ENCODE results near the gene BTN2A1. TPM values are rescaled to one million over a fixed set of nuclear protein-coding genes. Genes with fewer than 3 reads are reported as not detected.

The BTN2A1 gene
- total RNA-seq, 1 experiment from 2014 or later, result 11.2 TPM

GRCh38 chr6:26470643-26471042 is 12.9 kb downstream of the BTN2A1 start:
- CTCF ChIA-PET, result no interaction called here
- Histone ChIP-seq H3K4me3 (replicated peaks in 1 of 2; ENCODE audit: low read depth in 1 of 2, low read length in 2 of 2) (no peak overlapping the region), H3K4me1 (ENCODE audit: control insufficient read depth in 1 of 2, insufficient read depth in 2 of 2, low read length in 2 of 2) (peaks cover 14 to 24% of the 10 kb centered on the region in 2 experiments), H3K9ac (ENCODE audit: low read length) (no peak overlapping the region), H3K79me2 (ENCODE audit: insufficient read depth, low read length) (no peaks in the 10 kb centered on the region), H3K36me3 (ENCODE audit: control insufficient read depth in 1 of 2, insufficient read depth in 2 of 2, low read length in 2 of 2) (peaks cover 14 to 21% of the 10 kb centered on the region in 2 experiments; a peak in 3 of 4 replicates), H3K9me2 (ENCODE audit: insufficient read depth) (no peaks in the 10 kb centered on the region), H4K20me1 (ENCODE audit: insufficient read depth) (no peaks in the 10 kb centered on the region), H2AFZ (ENCODE audit: low read depth, low read length, poor library complexity, severe bottlenecking) (no peak overlapping the region), H3K27ac (ENCODE audit: low read depth, low read length) (no peak overlapping the region), H3K4me2 (ENCODE audit: low read length) (no peak overlapping the region), H3K9me3 (ENCODE audit: control insufficient read depth in 1 of 2, insufficient read depth in 1 of 2, low read depth in 1 of 2, low read length in 2 of 2) (peaks cover 0 to 6% of the 10 kb centered on the region in 2 experiments; a peak in 1 of 4 replicates), H3K27me3 (ENCODE audit: insufficient read depth, low read length) (no peaks in the 10 kb centered on the region)
- no peak for DNase-seq (ENCODE audit: low read depth, low spot score)
- RAD21 ChIA-PET (ENCODE audit: low non-redundant PET in 1 of 2, low total read pairs in 2 of 2, uncharacterized antibody in 2 of 2, unreplicated experiment in 2 of 2), result no interaction called here
- TF ChIP-seq YY1 (IDR thresholded peaks at IDR 0.05; ENCODE audit: extremely low read depth, insufficient replicate concordance, low read depth, low read length), result no peak
- TF ChIP-seq EZH2 (IDR thresholded peaks at IDR 0.05), result no peak
- TF ChIP-seq CBX3 (IDR thresholded peaks at IDR 0.05; ENCODE audit: low read depth), result no peak
- no peak for TF ChIP-seq ELF1 (IDR thresholded peaks at IDR 0.05; ENCODE audit: borderline replicate concordance, low read depth)
- no peak for TF ChIP-seq SP1 (IDR thresholded peaks at IDR 0.05; ENCODE audit: low read depth)
- no peak for TF ChIP-seq ZNF274 (IDR thresholded peaks at IDR 0.05; ENCODE audit: low read depth, low read length)
- TF ChIP-seq ZBTB33 (IDR thresholded peaks at IDR 0.05; ENCODE audit: extremely low read depth, insufficient replicate concordance, low read length), result no peak
- TF ChIP-seq EGR1 (IDR thresholded peaks at IDR 0.05; ENCODE audit: low read depth), result no peak
- TF ChIP-seq CTCF (IDR thresholded peaks at IDR 0.05 in 2 of 3, conservative IDR thresholded peaks at IDR 0.05 in 1 of 3; ENCODE audit: borderline replicate concordance in 1 of 3, insufficient read depth in 1 of 3, low read depth in 2 of 3, low read length in 2 of 3), result no peak
- no TSS peak for BruUV-seq (replicated peaks)
- no peak for ATAC-seq
- intact Hi-C loops (cut with micrococcal nuclease), result no loop called here
- POLR2A ChIA-PET, result no interaction called here
